H1 (cell line): ENCODE measurements around the gene VENTX.

Experiments
- POLR2A ChIP-seq, 2 experiments: IDR thresholded peaks; 1 replicate in 1 of 2; 2 replicates in 1 of 2; pipeline ENCODE4 v1.6.1; 2011; ENCODE audit warnings: low read depth in 2 of 2, low read length in 2 of 2, mild to moderate bottlenecking in 2 of 2; ENCODE audit errors: control extremely low read depth in 1 of 2
- TF ChIP-seq, protein P1 (sequence below), 3 experiments: IDR thresholded peaks; 1 replicate in 2 of 3; 2 replicates in 1 of 3; pipeline versions ENCODE4 v1.5.1 to v1.6.1; 2011; ENCODE audit warnings: low read length in 3 of 3, mild to moderate bottlenecking in 3 of 3, inconsistent platforms in 2 of 3, low read depth in 1 of 3, moderate library complexity in 1 of 3; ENCODE audit not compliant: insufficient read depth in 1 of 3; ENCODE audit errors: control extremely low read depth in 1 of 3

DNA sequence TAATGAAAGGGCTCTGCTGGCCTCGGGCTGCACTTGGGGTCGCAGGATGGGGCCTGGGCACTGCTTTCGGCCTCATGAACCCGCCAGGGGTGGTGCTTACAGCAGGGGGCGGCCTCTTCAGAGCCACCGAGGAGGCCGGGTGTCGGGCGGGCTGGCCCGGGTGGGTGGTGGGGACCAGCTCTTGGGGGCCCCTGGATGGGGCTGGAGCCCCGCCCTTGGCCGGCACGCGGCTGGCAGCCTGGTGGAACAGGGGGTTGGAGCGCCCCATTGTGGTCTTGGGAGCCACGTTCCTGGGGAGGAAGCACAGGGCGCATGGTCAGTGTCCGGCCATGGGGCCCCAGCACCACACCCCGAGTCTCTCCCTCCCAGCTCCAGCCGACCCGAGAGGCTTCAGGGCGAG, 30.2 kb downstream of the VENTX start:
- TF ChIP-seq, protein P1, sequence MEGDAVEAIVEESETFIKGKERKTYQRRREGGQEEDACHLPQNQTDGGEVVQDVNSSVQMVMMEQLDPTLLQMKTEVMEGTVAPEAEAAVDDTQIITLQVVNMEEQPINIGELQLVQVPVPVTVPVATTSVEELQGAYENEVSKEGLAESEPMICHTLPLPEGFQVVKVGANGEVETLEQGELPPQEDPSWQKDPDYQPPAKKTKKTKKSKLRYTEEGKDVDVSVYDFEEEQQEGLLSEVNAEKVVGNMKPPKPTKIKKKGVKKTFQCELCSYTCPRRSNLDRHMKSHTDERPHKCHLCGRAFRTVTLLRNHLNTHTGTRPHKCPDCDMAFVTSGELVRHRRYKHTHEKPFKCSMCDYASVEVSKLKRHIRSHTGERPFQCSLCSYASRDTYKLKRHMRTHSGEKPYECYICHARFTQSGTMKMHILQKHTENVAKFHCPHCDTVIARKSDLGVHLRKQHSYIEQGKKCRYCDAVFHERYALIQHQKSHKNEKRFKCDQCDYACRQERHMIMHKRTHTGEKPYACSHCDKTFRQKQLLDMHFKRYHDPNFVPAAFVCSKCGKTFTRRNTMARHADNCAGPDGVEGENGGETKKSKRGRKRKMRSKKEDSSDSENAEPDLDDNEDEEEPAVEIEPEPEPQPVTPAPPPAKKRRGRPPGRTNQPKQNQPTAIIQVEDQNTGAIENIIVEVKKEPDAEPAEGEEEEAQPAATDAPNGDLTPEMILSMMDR (IDR thresholded peaks at IDR 0.05; ENCODE audit: control extremely low read depth in 1 of 3, insufficient read depth in 1 of 3, low read depth in 1 of 3, low read length in 3 of 3), result peak in 2 of 3 experiments; percentile 11 to 29; a peak in 3 of 4 replicates
- TF ChIP-seq POLR2A (IDR thresholded peaks at IDR 0.05; ENCODE audit: control extremely low read depth in 1 of 2, low read depth in 2 of 2, low read length in 2 of 2), result no peak
